Prostate gland (tissue), 2 donors: ENCODE results near the gene SLC25A48. TPM values are rescaled to one million over a fixed set of nuclear protein-coding genes. Genes with fewer than 3 reads are reported as not detected.

Source experiments
- DNase-seq: peaks from one replicate; pipeline ENCODE4 v3.0.0-alpha.2; 2019; ENCODE audit warnings: low spot score
- H3K27ac ChIP-seq, 2 donors: fragments of 200-600 bp; sonication (generic); 2 replicates each; pipeline ENCODE4 v1.5.1; 2017 to 2019
- H3K27me3 ChIP-seq: fragments of 200-600 bp; sonication (generic); replicated peaks from 2 replicates; pipeline ENCODE4 v1.5.1; 2019; ENCODE audit not compliant: insufficient read depth
- H3K36me3 ChIP-seq, 2 donors: fragments of 200-600 bp; sonication (generic); 1 replicate in 1 of 2; 2 replicates in 1 of 2; pipeline versions ENCODE4 v1.5.1 to v1.8.1; 2017 to 2019
- H3K4me1 ChIP-seq: fragments of 200-600 bp; sonication (generic); replicated peaks from 2 replicates; pipeline ENCODE4 v1.5.1; 2019
- H3K4me3 ChIP-seq, 2 donors: fragments of 200-600 bp; sonication (generic); 2 replicates each; pipeline ENCODE4 v1.5.1; 2017 to 2019
- H3K9me3 ChIP-seq: fragments of 200-600 bp; sonication (generic); 2 replicates; pipeline ENCODE4 v1.5.1; 2017
- POLR2A ChIP-seq: fragments of 450-650 bp; IDR thresholded peaks from one replicate; pipeline ENCODE4 v1.6.1; 2016; ENCODE audit warnings: antibody characterized with exemption, mild to moderate bottlenecking
- POLR2AphosphoS5 ChIP-seq: sonication (generic); formaldehyde crosslinking; IDR thresholded peaks from one replicate; pipeline ENCODE4 v1.6.1; 2017; ENCODE audit warnings: antibody characterized with exemption
- WGBS: methylation state at CpG from one replicate; pipeline ENCODE4 v1.1.5; 2018; 5-methylcytosine and 5-hydroxymethylcytosine counted together
- intact Hi-C: fragments of 100-400 bp; cut with DNase I; formaldehyde crosslinking; loops from one replicate; pipeline ENCODE4 v1.14.2; 2022
- total RNA-seq, 2 donors: library from RNA; depleted of rRNA; stranded (reverse); fragments of >200 nt; gene quantifications; one replicate each; pipeline ENCODE4 v1.1.0, GENCODE V29; 2016
- TF ChIP-seq, protein P1 (sequence below), 4 experiments: fragments of 200-600 bp in 2 of 4; fragments of 450-650 bp in 2 of 4; sonication (generic) in 2 of 4; IDR thresholded peaks; 1 replicate in 3 of 4; 2 replicates in 1 of 4; pipeline ENCODE4 v1.5.1; 2016 to 2019; ENCODE audit warnings: antibody characterized with exemption in 4 of 4, mild to moderate bottlenecking in 2 of 4, moderate library complexity in 2 of 4

Gene SLC25A48
- total RNA-seq, 2 donors from 2014 or later, result 0.77 to 0.85 TPM

DNA sequence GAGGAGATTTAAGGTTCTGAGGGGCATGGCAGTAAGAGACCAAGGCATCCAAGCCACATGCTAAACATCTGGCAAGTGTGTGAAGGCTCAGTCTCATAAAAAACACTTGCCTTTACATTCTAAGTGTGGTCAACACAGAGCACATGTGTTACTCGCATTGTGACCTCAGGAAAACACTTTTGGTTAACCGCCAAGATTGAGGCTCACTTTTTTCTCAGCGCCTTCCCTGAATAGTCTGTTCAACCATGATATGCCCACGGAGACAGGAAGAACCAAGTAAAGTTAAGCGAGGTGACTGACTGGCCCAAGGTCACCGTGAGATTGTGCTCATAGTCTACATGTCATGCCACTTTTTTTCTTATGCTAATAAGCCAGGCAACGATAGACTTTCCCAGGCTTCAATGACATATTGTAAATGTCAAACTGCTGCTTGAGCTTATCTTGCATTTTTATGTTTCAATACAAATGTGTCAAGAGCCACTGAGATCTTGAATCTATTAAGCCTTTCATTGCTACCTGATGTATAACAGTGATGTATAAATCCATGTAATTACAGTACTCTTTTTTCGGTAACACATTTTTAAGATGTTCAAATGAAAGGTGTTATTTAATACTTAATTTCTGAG lies 82.3 kb downstream of the SLC25A48 start:
- Histone ChIP-seq H3K27ac (no peak overlapping the region), H3K4me3 (no peak overlapping the region), H3K4me1 (no peaks in the 10 kb centered on the region), H3K27me3 (no peaks in the 10 kb centered on the region), H3K36me3 (no peaks in the 10 kb centered on the region), H3K9me3 (no peaks in the 10 kb centered on the region)
- WGBS, result 76% methylated on average over 8 of the region's 8 CpGs
- TF ChIP-seq, protein P1, sequence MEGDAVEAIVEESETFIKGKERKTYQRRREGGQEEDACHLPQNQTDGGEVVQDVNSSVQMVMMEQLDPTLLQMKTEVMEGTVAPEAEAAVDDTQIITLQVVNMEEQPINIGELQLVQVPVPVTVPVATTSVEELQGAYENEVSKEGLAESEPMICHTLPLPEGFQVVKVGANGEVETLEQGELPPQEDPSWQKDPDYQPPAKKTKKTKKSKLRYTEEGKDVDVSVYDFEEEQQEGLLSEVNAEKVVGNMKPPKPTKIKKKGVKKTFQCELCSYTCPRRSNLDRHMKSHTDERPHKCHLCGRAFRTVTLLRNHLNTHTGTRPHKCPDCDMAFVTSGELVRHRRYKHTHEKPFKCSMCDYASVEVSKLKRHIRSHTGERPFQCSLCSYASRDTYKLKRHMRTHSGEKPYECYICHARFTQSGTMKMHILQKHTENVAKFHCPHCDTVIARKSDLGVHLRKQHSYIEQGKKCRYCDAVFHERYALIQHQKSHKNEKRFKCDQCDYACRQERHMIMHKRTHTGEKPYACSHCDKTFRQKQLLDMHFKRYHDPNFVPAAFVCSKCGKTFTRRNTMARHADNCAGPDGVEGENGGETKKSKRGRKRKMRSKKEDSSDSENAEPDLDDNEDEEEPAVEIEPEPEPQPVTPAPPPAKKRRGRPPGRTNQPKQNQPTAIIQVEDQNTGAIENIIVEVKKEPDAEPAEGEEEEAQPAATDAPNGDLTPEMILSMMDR (IDR thresholded peaks at IDR 0.05), result no peak
- TF ChIP-seq POLR2AphosphoS5, result no peak
- no peak for TF ChIP-seq POLR2A
- intact Hi-C loops, result no loop called here
- no peak for DNase-seq

DNA sequence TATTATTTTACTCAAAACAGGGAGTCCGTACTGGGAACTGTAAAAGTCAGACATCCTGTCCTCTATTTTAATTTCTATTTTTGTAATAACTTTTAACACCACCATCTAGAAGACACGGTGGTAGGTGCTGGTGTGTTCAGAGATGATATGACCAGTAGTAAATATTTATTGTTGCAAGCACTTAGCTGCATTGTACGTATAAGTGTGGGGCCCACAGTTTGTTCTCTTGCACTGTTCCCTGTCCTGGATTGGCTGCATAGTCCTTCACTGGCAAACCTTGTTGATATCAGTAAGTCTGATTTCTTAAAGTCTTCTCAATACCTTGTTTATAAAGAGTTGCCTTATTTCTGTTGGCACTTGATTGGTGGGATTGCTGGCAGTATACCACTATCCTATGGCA lies 85.7 kb downstream of the SLC25A48 start:
- H3K4me3 ChIP-seq, result no peak overlapping the region
- no peak for TF ChIP-seq POLR2A
- TF ChIP-seq, protein P1 (IDR thresholded peaks at IDR 0.05), result no peak
- no peak for TF ChIP-seq POLR2AphosphoS5
- WGBS, result 42% methylated on average over 3 of the region's 3 CpGs
- H3K27ac ChIP-seq, result no peak overlapping the region
- no peaks in the 10 kb centered on the region for H3K27me3 ChIP-seq
- H3K36me3 ChIP-seq, result no peaks in the 10 kb centered on the region
- H3K9me3 ChIP-seq, result no peaks in the 10 kb centered on the region
- DNase-seq, result no peak
- H3K4me1 ChIP-seq, result no peaks in the 10 kb centered on the region
- intact Hi-C loops, result no loop called here

DNA sequence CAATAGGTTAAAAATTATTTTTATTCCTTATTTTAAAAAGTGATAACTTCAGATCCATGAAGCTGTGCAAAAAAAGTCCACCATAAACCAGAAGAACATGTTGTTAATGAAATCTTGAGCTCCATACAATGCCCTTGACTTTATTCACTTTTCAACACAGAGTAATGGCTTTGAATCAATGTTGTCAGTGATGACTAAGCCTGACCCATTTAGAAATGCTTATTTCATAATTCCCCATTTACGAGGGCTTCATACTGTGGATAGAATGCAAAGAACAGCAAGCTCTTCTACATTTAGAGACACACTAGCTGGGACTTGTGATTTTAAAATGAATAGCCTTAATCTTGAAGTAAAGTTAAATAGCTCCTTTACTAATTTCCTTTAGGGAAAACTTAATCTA lies 86.9 kb downstream of the SLC25A48 start:
- WGBS, result 40% methylated on average over 1 of the region's 1 CpG
- Histone ChIP-seq H3K4me3 (no peak overlapping the region), H3K27ac (no peak overlapping the region), H3K36me3 (no peaks in the 10 kb centered on the region), H3K4me1 (no peaks in the 10 kb centered on the region), H3K27me3 (no peaks in the 10 kb centered on the region), H3K9me3 (no peaks in the 10 kb centered on the region)
- intact Hi-C loops, result no loop called here
- DNase-seq, result no peak
- TF ChIP-seq, protein P1 (IDR thresholded peaks at IDR 0.05), result no peak
- TF ChIP-seq POLR2AphosphoS5 (no peak), POLR2A (no peak)

DNA sequence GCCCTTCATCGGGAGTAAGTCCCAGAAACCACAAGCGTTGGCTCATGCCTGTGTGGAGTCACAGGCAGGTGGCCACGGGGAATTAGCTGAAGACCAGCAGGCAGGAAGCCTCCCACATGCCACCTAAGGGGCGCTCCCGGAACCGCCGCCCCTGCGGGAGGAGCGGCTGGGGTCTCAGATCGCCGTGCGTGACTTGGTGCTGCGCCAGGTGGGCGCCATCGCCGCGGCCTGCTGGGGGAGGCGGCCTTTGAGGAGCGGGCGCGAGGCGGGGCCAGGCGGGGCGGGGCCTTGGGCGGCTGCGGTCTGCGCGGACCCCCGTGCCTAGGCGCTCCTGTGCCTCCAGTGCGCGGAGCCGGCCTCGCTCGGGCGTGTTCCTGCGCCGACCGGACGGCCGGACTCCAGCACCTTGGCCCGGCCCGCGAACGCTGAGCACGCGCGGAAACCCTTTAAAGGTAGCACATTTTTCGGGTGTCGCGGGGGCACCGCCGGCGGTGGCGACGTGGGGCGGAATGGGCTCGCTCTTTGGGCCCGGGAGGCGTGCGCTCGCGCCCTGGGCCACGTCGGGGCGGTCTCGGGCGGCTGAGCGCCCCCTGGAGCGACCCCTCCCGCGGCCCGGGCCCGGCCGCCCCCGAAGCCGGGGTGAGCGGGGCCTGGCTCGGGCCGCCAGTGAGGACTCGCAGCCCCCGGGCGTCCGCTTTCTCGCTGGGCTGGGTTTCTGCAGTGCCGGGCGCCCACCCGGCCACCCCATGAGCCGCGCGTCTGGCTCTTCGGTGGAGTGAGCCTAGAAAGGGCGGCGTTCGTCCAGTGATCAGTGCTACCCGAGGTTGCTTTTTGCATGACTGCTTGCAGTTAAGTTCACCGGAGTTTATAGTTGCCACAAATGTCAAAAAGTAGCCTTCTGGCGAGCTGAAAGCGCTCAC lies 95.8 kb downstream of the SLC25A48 start:
- H3K36me3 ChIP-seq, result no peaks in the 10 kb centered on the region
- H3K4me1 ChIP-seq, result no peaks in the 10 kb centered on the region
- intact Hi-C loops, result no loop called here
- peak overlapping the region; percentile 29 to 30 for H3K4me3 ChIP-seq
- no peak for DNase-seq
- no peak overlapping the region for H3K27ac ChIP-seq
- 2% methylated on average over 50 of the region's 99 CpGs for WGBS
- H3K9me3 ChIP-seq, result no peaks in the 10 kb centered on the region
- TF ChIP-seq POLR2AphosphoS5 (no peak), POLR2A (no peak)
- TF ChIP-seq, protein P1 (IDR thresholded peaks at IDR 0.05), result no peak
- no peaks in the 10 kb centered on the region for H3K27me3 ChIP-seq
